NT2/D1 (cell line): ENCODE results near the gene FRMPD1.

ENCODE experiments used
- DNase-seq: peaks from one replicate; pipeline ENCODE4 v3.0.0-alpha.2; 2011; ENCODE audit warnings: low read depth, low spot score
- H3K27me3 ChIP-seq: 2 replicates; pipeline ENCODE4 v1.6.0; 2011; ENCODE audit warnings: mild to moderate bottlenecking; ENCODE audit not compliant: insufficient read length, insufficient read depth
- H3K36me3 ChIP-seq: 2 replicates; pipeline ENCODE4 v1.6.1; 2011; ENCODE audit warnings: mild to moderate bottlenecking, low read length, mixed read lengths; ENCODE audit not compliant: insufficient read depth, insufficient read length
- H3K4me1 ChIP-seq: 2 replicates; pipeline ENCODE4 v1.5.1; 2011; ENCODE audit not compliant: insufficient read depth, insufficient read length
- H3K4me3 ChIP-seq: 2 replicates; pipeline ENCODE4 v1.5.1; 2011; ENCODE audit warnings: low read depth; ENCODE audit not compliant: insufficient read length
- H3K9ac ChIP-seq: 2 replicates; pipeline ENCODE4 v1.6.0; 2011; ENCODE audit warnings: low read depth; ENCODE audit not compliant: insufficient read length
- H3K9me3 ChIP-seq: 2 replicates; pipeline ENCODE4 v1.5.1; 2011; ENCODE audit warnings: mild to moderate bottlenecking, low read length; ENCODE audit not compliant: insufficient read depth
- SUZ12 ChIP-seq: IDR thresholded peaks from 2 replicates; pipeline ENCODE4 v1.6.1; 2011; ENCODE audit not compliant: insufficient read length, insufficient read depth; ENCODE audit errors: extremely low read depth
- YY1 ChIP-seq: IDR thresholded peaks from 2 replicates; pipeline ENCODE4 v1.6.1; 2011; ENCODE audit not compliant: insufficient read length, insufficient read depth
- ZNF274 ChIP-seq: IDR thresholded peaks from 2 replicates; pipeline ENCODE4 v1.6.1; 2011; ENCODE audit warnings: mild to moderate bottlenecking, low read depth, low read length

The FRMPD1 gene

DNA sequence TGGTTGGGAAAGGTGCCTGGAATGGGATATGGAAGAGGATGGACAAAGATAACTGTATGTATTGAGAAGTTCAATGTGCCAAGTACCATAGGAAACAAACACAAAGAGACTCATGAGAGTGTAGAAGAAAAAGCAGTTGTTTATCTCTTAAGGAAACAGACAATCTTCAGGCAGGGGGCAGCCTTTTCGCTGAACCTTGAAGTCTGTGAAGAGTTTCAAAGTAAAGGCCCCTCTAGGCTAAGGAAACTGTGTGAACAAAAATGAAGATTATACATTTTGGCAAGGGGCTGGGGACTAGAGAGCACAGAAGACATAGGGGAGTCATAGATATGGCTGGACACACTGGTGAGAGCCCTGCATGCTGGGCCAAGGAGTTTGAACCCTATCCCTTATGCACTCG, 27.5 kb upstream of the FRMPD1 start:
- H3K9ac ChIP-seq = no peak overlapping the region
- TF ChIP-seq YY1 = no peak
- no peaks in the 10 kb centered on the region for H3K9me3 ChIP-seq
- H3K36me3 ChIP-seq = no peaks in the 10 kb centered on the region
- H3K4me1 ChIP-seq = no peaks in the 10 kb centered on the region
- no peak overlapping the region for H3K4me3 ChIP-seq
- DNase-seq = no peak
- H3K27me3 ChIP-seq = no peaks in the 10 kb centered on the region

GRCh38 chr9:37624073-37624472, 26.7 kb upstream of the FRMPD1 start:
- DNase-seq = no peak
- TF ChIP-seq YY1 (no peak), SUZ12 (no peak), ZNF274 (no peak)

GRCh38 chr9:37625036-37625757, 25.6 kb upstream of the FRMPD1 start:
- H3K4me3 ChIP-seq = no peak overlapping the region
- no peaks in the 10 kb centered on the region for H3K27me3 ChIP-seq
- H3K4me1 ChIP-seq = no peaks in the 10 kb centered on the region
- H3K36me3 ChIP-seq = no peaks in the 10 kb centered on the region
- no peaks in the 10 kb centered on the region for H3K9me3 ChIP-seq
- H3K9ac ChIP-seq = no peak overlapping the region
- DNase-seq = no peak
- TF ChIP-seq ZNF274 (no peak), YY1 (no peak), SUZ12 (no peak)

More at GRCh38 chr9:37624073-37624472, 26.7 kb upstream of the FRMPD1 start:
- no peaks in the 10 kb centered on the region for H3K36me3 ChIP-seq
- no peaks in the 10 kb centered on the region for H3K4me1 ChIP-seq
- H3K27me3 ChIP-seq = no peaks in the 10 kb centered on the region
- H3K4me3 ChIP-seq = no peak overlapping the region
- no peaks in the 10 kb centered on the region for H3K9me3 ChIP-seq
- H3K9ac ChIP-seq = no peak overlapping the region

- Histone ChIP-seq H3K36me3 (no peaks in the 10 kb centered on the region), H3K27me3 (no peaks in the 10 kb centered on the region), H3K4me3 (no peak overlapping the region), H3K4me1 (no peaks in the 10 kb centered on the region), H3K9ac (no peak overlapping the region), H3K9me3 (no peaks in the 10 kb centered on the region)
- no peak for DNase-seq
- TF ChIP-seq ZNF274 (no peak), SUZ12 (no peak), YY1 (no peak)
Observed at GRCh38 chr9:37625758-37626147, 25.0 kb upstream of the FRMPD1 start.

DNA sequence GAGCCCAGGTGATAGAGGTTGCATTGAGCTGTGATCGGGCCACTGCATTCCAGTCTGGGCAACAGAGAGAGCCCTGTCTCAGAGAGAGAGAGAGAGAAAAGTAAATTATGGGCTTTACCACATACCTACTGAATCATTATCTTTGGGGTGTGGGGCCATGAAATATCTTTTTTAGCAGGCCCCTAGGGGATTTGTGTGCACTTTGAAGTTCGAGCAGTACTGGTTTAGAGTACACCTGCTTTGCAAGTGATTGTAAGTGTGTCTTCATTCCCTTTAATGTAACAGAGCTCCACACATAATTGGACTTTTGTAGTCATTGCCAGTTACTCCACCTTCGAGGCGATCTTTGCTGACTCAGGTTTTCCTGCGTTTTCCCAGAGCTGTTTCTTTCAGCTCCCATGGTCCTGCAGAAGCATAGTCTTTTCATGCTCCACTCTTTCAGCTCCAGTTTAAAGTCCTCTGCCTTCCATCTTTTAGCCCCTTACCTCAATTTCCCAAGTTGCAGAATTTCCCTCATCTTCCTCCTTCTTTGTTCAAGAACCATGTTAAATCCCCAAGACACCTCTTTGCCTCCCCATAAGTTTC, 24.0 kb upstream of the FRMPD1 start:
- H3K9me3 ChIP-seq = no peaks in the 10 kb centered on the region
- H3K9ac ChIP-seq = no peak overlapping the region
- no peak for TF ChIP-seq ZNF274
- no peak for DNase-seq
- no peaks in the 10 kb centered on the region for H3K36me3 ChIP-seq
- H3K27me3 ChIP-seq = no peaks in the 10 kb centered on the region
- H3K4me3 ChIP-seq = no peak overlapping the region
- no peaks in the 10 kb centered on the region for H3K4me1 ChIP-seq

DNA sequence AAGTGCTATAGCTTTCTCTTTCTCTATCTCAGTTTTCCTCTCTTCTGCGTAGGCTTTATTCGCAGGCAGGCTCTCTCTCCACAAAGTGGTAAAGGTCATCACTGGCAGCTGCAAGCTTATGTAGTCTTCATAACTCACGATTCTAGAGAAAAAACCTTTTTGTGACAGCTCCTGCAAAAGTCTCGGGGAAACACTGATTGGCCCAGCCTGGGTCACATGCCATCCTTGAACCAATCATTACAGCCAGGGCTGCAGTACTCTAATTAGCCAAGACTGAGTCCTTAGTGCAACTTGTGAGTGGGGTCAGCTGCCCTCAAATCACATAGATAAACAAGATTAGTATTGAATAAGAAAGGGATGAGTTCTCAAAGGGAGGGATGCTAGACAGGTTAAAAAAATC, 18.3 kb upstream of the FRMPD1 start:
- Histone ChIP-seq H3K4me1 (no peaks in the 10 kb centered on the region), H3K27me3 (no peaks in the 10 kb centered on the region), H3K4me3 (no peak overlapping the region), H3K36me3 (no peaks in the 10 kb centered on the region), H3K9ac (no peak overlapping the region), H3K9me3 (no peaks in the 10 kb centered on the region)
- no peak for DNase-seq
- TF ChIP-seq SUZ12 (no peak), YY1 (no peak), ZNF274 (no peak)

- TF ChIP-seq ZNF274 = no peak
- no peak for TF ChIP-seq YY1
- no peak for TF ChIP-seq SUZ12
- H3K4me3 ChIP-seq = no peak overlapping the region
Observed at GRCh38 chr9:37635808-37636207, 14.9 kb upstream of the FRMPD1 start.

More at GRCh38 chr9:37635808-37636207, 14.9 kb upstream of the FRMPD1 start:
- Histone ChIP-seq H3K27me3 (no peaks in the 10 kb centered on the region), H3K9ac (no peak overlapping the region), H3K36me3 (no peaks in the 10 kb centered on the region), H3K9me3 (no peaks in the 10 kb centered on the region), H3K4me1 (no peaks in the 10 kb centered on the region)
- DNase-seq = no peak
